Right atrium auricular region (tissue), 2 donors: ENCODE results near the gene PPP2R2C. TPM values are rescaled to one million over a fixed set of nuclear protein-coding genes. Genes with fewer than 3 reads are reported as not detected.

ENCODE experiments used
- DNase-seq: peaks from one replicate; pipeline ENCODE4 v3.0.0-alpha.2; 2019; ENCODE audit warnings: low spot score
- H3K27ac ChIP-seq, 2 donors: fragments of 200-600 bp; sonication (generic); 1 replicate in 1 of 2; 2 replicates in 1 of 2; pipeline ENCODE4 v1.5.1; 2016 to 2019
- H3K27me3 ChIP-seq, 2 donors: fragments of 200-600 bp; sonication (generic); one replicate each; pipeline versions ENCODE4 v1.5.1 to v1.6.0; 2017 to 2019
- H3K36me3 ChIP-seq: fragments of 200-600 bp; sonication (generic); one replicate; pipeline ENCODE4 v1.5.1; 2016
- H3K4me1 ChIP-seq, 2 donors: fragments of 200-600 bp; sonication (generic); one replicate each; pipeline versions ENCODE4 v1.5.1 to v1.6.0; 2017 to 2019
- H3K4me3 ChIP-seq, 2 donors: fragments of 200-600 bp; sonication (generic); 1 replicate in 1 of 2; 2 replicates in 1 of 2; pipeline ENCODE4 v1.5.1; 2017 to 2019; ENCODE audit warnings: mild to moderate bottlenecking in 1 of 2, moderate library complexity in 1 of 2
- H3K9me3 ChIP-seq, 2 donors: fragments of 200-600 bp; sonication (generic); one replicate each; pipeline ENCODE4 v1.5.1; 2019
- total RNA-seq, 2 donors: library from RNA; depleted of rRNA; stranded (reverse); fragments of >200 nt; gene quantifications; one replicate each; pipeline ENCODE4 v1.1.0, GENCODE V29; 2016
- TF ChIP-seq, protein P1 (sequence below), 2 donors: fragments of 200-600 bp; sonication (generic); IDR thresholded peaks; one replicate each; pipeline ENCODE4 v1.5.1; 2019; ENCODE audit warnings: antibody characterized with exemption in 2 of 2

Gene PPP2R2C
- total RNA-seq, 2 donors from 2014 or later, result 4.6 to 5.7 TPM

DNA sequence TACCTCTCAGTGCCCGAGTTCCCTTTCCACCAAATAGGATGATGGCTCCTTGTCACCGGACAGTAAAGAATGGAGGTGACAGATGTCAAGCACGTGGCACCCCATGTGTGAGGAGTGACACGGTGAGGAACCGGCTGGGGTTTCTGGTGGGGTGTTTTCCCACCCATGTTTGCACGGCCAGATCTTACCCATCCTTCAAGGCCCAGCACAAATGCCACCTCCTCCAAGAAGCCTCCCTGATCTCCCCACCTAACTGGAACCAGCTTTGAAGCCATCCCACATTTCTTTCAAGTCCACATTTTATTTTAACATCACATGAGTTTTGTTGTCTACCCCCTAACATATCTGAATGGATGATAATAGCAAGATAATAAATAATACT is 139.8 kb downstream of the PPP2R2C start:
- Histone ChIP-seq H3K9me3 (no peaks in the 10 kb centered on the region), H3K4me3 (no peak overlapping the region), H3K27me3 (no peaks in the 10 kb centered on the region), H3K4me1 (no peaks in the 10 kb centered on the region), H3K36me3 (no peaks in the 10 kb centered on the region), H3K27ac (no peak overlapping the region)
- TF ChIP-seq, protein P1, sequence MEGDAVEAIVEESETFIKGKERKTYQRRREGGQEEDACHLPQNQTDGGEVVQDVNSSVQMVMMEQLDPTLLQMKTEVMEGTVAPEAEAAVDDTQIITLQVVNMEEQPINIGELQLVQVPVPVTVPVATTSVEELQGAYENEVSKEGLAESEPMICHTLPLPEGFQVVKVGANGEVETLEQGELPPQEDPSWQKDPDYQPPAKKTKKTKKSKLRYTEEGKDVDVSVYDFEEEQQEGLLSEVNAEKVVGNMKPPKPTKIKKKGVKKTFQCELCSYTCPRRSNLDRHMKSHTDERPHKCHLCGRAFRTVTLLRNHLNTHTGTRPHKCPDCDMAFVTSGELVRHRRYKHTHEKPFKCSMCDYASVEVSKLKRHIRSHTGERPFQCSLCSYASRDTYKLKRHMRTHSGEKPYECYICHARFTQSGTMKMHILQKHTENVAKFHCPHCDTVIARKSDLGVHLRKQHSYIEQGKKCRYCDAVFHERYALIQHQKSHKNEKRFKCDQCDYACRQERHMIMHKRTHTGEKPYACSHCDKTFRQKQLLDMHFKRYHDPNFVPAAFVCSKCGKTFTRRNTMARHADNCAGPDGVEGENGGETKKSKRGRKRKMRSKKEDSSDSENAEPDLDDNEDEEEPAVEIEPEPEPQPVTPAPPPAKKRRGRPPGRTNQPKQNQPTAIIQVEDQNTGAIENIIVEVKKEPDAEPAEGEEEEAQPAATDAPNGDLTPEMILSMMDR (IDR thresholded peaks at IDR 0.05), result no peak
- DNase-seq, result no peak

DNA sequence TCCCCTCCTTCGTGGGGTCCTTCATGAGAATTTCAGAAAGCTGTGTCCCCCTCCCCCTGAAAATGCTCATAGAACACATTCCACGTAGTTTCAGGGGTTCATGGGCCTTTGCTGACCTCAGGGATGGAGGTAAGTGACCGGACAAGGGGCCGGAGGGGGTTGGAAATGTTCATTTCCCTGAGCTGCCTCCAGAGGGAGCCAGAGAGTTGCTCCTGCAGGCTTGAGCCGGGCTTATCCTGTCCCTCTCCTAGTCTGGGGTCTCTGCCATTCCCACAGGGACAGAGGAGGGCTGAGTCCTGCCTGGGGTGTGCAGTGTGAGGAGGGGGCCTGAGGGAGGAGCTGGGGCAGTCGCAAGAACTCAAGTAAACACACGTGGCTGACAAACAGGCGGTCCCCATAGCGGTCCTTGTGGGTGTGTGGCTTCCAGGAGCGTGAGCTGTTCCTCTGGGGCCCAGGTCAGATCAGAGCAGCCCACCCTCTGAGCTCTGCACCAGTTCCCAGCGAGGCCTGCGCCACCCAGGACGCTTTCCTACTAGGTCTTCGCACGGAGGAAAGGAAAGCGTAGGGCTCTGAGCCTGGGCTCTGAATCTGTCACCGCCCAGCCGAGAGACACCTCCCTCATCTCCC is 140.3 kb downstream of the PPP2R2C start:
- no peaks in the 10 kb centered on the region for H3K9me3 ChIP-seq
- H3K27ac ChIP-seq, result no peak overlapping the region
- DNase-seq, result no peak
- peaks cover 0 to 4% of the 10 kb centered on the region in 2 donors for H3K4me1 ChIP-seq
- H3K4me3 ChIP-seq, result no peak overlapping the region
- no peaks in the 10 kb centered on the region for H3K27me3 ChIP-seq
- TF ChIP-seq, protein P1 (IDR thresholded peaks at IDR 0.05), result peak; percentile 49 to 76
- no peaks in the 10 kb centered on the region for H3K36me3 ChIP-seq

DNA sequence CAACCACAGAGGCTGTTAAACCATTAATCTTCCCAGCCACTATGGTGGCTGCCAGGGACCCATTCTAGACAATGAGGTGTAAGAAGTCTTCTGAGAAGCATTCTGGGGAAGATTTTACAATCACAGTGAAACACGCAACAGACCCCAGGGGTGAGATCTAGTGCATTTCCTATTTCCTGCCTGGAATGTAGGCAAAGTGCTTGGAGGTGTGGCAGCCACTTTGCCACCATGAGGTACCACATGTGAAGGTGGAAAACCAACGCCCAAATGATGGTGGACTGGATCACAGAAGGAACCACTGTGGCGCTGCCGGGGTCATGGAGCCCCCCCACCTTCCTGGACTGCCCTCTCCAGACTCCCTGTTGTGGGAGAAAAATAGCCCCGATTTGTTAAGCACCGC is 140.9 kb downstream of the PPP2R2C start:
- peaks cover 0 to 8% of the 10 kb centered on the region in 2 donors for H3K4me1 ChIP-seq
- H3K36me3 ChIP-seq, result no peaks in the 10 kb centered on the region
- no peak overlapping the region for H3K27ac ChIP-seq
- TF ChIP-seq, protein P1 (IDR thresholded peaks at IDR 0.05), result no peak
- no peak for DNase-seq
- no peak overlapping the region for H3K4me3 ChIP-seq
- no peaks in the 10 kb centered on the region for H3K27me3 ChIP-seq
- no peaks in the 10 kb centered on the region for H3K9me3 ChIP-seq

DNA sequence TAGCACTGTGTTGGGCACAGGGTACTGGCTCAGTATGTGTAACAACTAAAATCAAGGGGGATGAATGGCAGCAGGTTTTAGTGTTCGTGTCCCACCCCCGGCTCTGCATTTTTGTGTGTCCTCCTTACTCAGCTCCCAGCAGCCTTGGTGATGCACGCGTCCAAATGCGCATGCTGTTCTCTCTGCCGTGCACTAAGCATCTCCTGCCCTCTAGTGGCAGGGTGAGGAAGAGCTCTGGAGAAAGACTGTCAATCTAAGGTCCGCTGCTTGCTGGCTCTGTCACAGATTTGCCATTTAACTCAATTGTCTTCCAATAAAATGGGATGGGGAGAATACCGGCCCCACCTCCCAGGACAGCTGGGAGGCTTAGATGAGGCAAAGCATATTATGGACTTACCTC is 141.4 kb downstream of the PPP2R2C start:
- TF ChIP-seq, protein P1 (IDR thresholded peaks at IDR 0.05), result peak; percentile 14 to 42
- H3K9me3 ChIP-seq, result no peaks in the 10 kb centered on the region
- H3K27me3 ChIP-seq, result no peaks in the 10 kb centered on the region
- H3K27ac ChIP-seq, result no peak overlapping the region
- no peaks in the 10 kb centered on the region for H3K36me3 ChIP-seq
- no peak for DNase-seq
- no peak overlapping the region for H3K4me3 ChIP-seq
- H3K4me1 ChIP-seq, result peaks cover 0 to 8% of the 10 kb centered on the region in 2 donors

DNA sequence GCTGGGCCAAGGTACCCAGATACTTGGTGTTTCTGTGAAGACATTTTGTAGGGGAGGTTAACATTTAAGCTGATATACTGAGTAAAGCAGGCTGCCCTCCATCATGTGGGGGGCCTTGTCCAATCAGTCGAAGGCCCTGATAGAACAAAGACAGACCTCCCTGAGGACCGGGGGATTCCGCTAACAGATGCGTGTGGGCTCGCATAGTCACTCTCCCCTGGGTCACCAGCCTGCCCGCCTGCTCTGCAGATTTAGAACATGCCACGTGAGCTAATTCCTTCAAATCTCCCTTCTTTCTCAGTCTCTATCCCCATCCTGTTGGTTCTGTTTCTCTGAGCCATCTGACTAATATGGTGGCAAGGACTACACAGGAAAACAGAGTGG is 142.0 kb downstream of the PPP2R2C start:
- Histone ChIP-seq H3K27ac (no peak overlapping the region), H3K36me3 (no peaks in the 10 kb centered on the region), H3K9me3 (no peaks in the 10 kb centered on the region), H3K4me3 (no peak overlapping the region), H3K27me3 (no peaks in the 10 kb centered on the region), H3K4me1 (peaks cover 0 to 8% of the 10 kb centered on the region in 2 donors)
- TF ChIP-seq, protein P1 (IDR thresholded peaks at IDR 0.05), result no peak
- no peak for DNase-seq
